ENCODE measurements around the gene CEP97. TPM values are rescaled to one million over a fixed set of nuclear protein-coding genes. Genes with fewer than 3 reads are reported as not detected.

Gene CEP97
- total RNA-seq, 6 experiments from 2014 or later, result 10.6 to 17.4 (median 14.0) TPM

- H3K27ac Mint-ChIP-seq, result no peak overlapping the region
- H3K4me3 Mint-ChIP-seq, result no peak overlapping the region
- DNase-seq, result no peak
- peaks cover 25% of the 10 kb centered on the region for H3K4me1 Mint-ChIP-seq (ENCODE audit: low read depth)
- TF ChIP-seq CTCF (IDR thresholded peaks at IDR 0.05), result no peak
- H3K27me3 Mint-ChIP-seq (ENCODE audit: insufficient read depth), result no peaks in the 10 kb centered on the region
- H3K9me3 Mint-ChIP-seq, result no peaks in the 10 kb centered on the region
- no peaks in the 10 kb centered on the region for H3K36me3 Mint-ChIP-seq (ENCODE audit: low read depth)
Observed at GRCh38 chr3:101718455-101718854, 6.0 kb upstream of the CEP97 start.

GRCh38 chr3:101719604-101720185 lies 4.7 kb upstream of the CEP97 start:
- H3K36me3 Mint-ChIP-seq (ENCODE audit: low read depth), result no peaks in the 10 kb centered on the region
- DNase-seq, result no peak
- no peak overlapping the region for H3K4me3 Mint-ChIP-seq
- H3K27me3 Mint-ChIP-seq (ENCODE audit: insufficient read depth), result no peaks in the 10 kb centered on the region
- H3K9me3 Mint-ChIP-seq, result no peaks in the 10 kb centered on the region
- no peak overlapping the region for H3K27ac Mint-ChIP-seq
- no peak for TF ChIP-seq CTCF (IDR thresholded peaks at IDR 0.05)
- H3K4me1 Mint-ChIP-seq (ENCODE audit: low read depth), result peaks cover 32% of the 10 kb centered on the region

GRCh38 chr3:101720851-101721840 lies 3.3 kb upstream of the CEP97 start:
- H3K27ac Mint-ChIP-seq, result no peak overlapping the region; the same call in 1 of the 2 replicates
- peaks cover 27% of the 10 kb centered on the region for H3K4me1 Mint-ChIP-seq (ENCODE audit: low read depth)
- H3K36me3 Mint-ChIP-seq (ENCODE audit: low read depth), result no peaks in the 10 kb centered on the region
- H3K9me3 Mint-ChIP-seq, result no peaks in the 10 kb centered on the region
- no peak for DNase-seq
- no peak overlapping the region for H3K4me3 Mint-ChIP-seq
- no peak for TF ChIP-seq CTCF (IDR thresholded peaks at IDR 0.05)
- H3K27me3 Mint-ChIP-seq (ENCODE audit: insufficient read depth), result no peaks in the 10 kb centered on the region

- Mint-ChIP-seq H3K9me3 (no peaks in the 10 kb centered on the region), H3K27me3 (ENCODE audit: insufficient read depth) (no peaks in the 10 kb centered on the region), H3K27ac (no peak overlapping the region), H3K4me3 (no peak overlapping the region), H3K4me1 (ENCODE audit: low read depth) (peaks cover 32% of the 10 kb centered on the region), H3K36me3 (ENCODE audit: low read depth) (no peaks in the 10 kb centered on the region)
- DNase-seq, result no peak
- TF ChIP-seq CTCF (IDR thresholded peaks at IDR 0.05), result no peak
Observed at GRCh38 chr3:101722394-101723173, 1.8 kb upstream of the CEP97 start.

GRCh38 chr3:101725194-101725889 lies 928 bp downstream of the CEP97 start:
- DNase-seq, result no peak
- H3K4me3 Mint-ChIP-seq, result peak overlapping the region; percentile 99
- TF ChIP-seq CTCF (IDR thresholded peaks at IDR 0.05), result no peak
- peaks cover 32% of the 10 kb centered on the region for H3K4me1 Mint-ChIP-seq (ENCODE audit: low read depth)
- H3K27ac Mint-ChIP-seq, result peak overlapping the region; percentile 96
- H3K9me3 Mint-ChIP-seq, result no peaks in the 10 kb centered on the region
- H3K36me3 Mint-ChIP-seq (ENCODE audit: low read depth), result peaks cover 5% of the 10 kb centered on the region; the same call in 1 of the 2 replicates
- no peaks in the 10 kb centered on the region for H3K27me3 Mint-ChIP-seq (ENCODE audit: insufficient read depth)

Measured in HFFc6 (cell line).